B cell (primary cell): ENCODE data around the gene FAM13B.

ENCODE experiments used
- CTCF ChIP-seq: fragments of 200-600 bp; IDR thresholded peaks from one replicate; pipeline ENCODE4 v1.8.0; 2022; ENCODE audit warnings: antibody characterized with exemption, mild to moderate bottlenecking
- EZH2 ChIP-seq: IDR thresholded peaks from 2 replicates; pipeline ENCODE4 v1.6.1; 2012; ENCODE audit warnings: borderline replicate concordance, low read depth, mild to moderate bottlenecking, moderate library complexity, low read length; ENCODE audit not compliant: insufficient read depth, poor library complexity, severe bottlenecking

GRCh38 chr5:138018849-138019248, 14.0 kb downstream of the FAM13B start:
- no peak for TF ChIP-seq CTCF
- no peak for TF ChIP-seq EZH2
